ENCODE results near the gene FBXL19.

DNA sequence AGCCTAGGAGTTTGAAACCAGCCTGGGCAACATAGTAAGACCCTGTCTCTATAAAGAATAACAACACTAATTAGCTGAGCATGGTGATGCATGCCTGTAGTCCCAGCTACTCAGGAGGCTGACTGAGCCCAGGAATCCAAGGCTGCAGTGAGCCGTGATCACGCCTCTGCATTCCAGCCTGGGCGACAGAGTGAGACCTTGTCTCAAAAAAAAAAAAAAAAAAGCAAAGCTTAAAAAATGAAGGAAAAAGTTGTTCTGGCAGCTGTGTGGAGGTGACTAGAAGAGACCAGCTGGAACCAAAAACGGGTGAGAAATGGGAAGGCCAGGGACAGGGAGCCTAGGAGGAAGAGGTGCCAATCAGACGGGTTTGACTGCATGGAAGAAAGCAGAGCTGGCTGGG is 33.7 kb upstream of the FBXL19 start:
- TF ChIP-seq, protein P1, sequence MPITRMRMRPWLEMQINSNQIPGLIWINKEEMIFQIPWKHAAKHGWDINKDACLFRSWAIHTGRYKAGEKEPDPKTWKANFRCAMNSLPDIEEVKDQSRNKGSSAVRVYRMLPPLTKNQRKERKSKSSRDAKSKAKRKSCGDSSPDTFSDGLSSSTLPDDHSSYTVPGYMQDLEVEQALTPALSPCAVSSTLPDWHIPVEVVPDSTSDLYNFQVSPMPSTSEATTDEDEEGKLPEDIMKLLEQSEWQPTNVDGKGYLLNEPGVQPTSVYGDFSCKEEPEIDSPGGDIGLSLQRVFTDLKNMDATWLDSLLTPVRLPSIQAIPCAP (CRISPR knock-in tag; IDR thresholded peaks at IDR 0.05): no peak
- TF ChIP-seq ZNF232 (CRISPR knock-in tag; IDR thresholded peaks at IDR 0.05) (no peak), ESRRA (CRISPR knock-in tag; IDR thresholded peaks at IDR 0.05; ENCODE audit: borderline replicate concordance) (no peak), ETV6 (CRISPR knock-in tag; IDR thresholded peaks at IDR 0.05) (no peak), JUN (CRISPR knock-in tag; IDR thresholded peaks at IDR 0.05) (no peak), ELF4 (CRISPR knock-in tag; IDR thresholded peaks at IDR 0.05; ENCODE audit: low read depth) (no peak)
- TF ChIP-seq, protein P2, sequence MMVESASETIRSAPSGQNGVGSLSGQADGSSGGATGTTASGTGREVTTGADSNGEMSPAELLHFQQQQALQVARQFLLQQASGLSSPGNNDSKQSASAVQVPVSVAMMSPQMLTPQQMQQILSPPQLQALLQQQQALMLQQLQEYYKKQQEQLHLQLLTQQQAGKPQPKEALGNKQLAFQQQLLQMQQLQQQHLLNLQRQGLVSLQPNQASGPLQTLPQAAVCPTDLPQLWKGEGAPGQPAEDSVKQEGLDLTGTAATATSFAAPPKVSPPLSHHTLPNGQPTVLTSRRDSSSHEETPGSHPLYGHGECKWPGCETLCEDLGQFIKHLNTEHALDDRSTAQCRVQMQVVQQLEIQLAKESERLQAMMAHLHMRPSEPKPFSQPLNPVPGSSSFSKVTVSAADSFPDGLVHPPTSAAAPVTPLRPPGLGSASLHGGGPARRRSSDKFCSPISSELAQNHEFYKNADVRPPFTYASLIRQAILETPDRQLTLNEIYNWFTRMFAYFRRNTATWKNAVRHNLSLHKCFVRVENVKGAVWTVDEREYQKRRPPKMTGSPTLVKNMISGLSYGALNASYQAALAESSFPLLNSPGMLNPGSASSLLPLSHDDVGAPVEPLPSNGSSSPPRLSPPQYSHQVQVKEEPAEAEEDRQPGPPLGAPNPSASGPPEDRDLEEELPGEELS (CRISPR knock-in tag; IDR thresholded peaks at IDR 0.05): no peak
- TF ChIP-seq, protein P3, sequence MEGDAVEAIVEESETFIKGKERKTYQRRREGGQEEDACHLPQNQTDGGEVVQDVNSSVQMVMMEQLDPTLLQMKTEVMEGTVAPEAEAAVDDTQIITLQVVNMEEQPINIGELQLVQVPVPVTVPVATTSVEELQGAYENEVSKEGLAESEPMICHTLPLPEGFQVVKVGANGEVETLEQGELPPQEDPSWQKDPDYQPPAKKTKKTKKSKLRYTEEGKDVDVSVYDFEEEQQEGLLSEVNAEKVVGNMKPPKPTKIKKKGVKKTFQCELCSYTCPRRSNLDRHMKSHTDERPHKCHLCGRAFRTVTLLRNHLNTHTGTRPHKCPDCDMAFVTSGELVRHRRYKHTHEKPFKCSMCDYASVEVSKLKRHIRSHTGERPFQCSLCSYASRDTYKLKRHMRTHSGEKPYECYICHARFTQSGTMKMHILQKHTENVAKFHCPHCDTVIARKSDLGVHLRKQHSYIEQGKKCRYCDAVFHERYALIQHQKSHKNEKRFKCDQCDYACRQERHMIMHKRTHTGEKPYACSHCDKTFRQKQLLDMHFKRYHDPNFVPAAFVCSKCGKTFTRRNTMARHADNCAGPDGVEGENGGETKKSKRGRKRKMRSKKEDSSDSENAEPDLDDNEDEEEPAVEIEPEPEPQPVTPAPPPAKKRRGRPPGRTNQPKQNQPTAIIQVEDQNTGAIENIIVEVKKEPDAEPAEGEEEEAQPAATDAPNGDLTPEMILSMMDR (IDR thresholded peaks at IDR 0.05): no peak
- TF ChIP-seq, protein P4, sequence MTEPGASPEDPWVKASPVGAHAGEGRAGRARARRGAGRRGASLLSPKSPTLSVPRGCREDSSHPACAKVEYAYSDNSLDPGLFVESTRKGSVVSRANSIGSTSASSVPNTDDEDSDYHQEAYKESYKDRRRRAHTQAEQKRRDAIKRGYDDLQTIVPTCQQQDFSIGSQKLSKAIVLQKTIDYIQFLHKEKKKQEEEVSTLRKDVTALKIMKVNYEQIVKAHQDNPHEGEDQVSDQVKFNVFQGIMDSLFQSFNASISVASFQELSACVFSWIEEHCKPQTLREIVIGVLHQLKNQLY (CRISPR knock-in tag; IDR thresholded peaks at IDR 0.05): no peak

Measured in WTC11 (cell line).